Activated naive CD4-positive, alpha-beta T cell treated with anti-CD3 and anti-CD28 coated beads, Interleukin-2, amount 50 U/mL, for 72 hours (primary cell): ENCODE data around the gene PTPRT. TPM values are rescaled to one million over a fixed set of nuclear protein-coding genes. Genes with fewer than 3 reads are reported as not detected.

ENCODE experiments used
- ATAC-seq, 2 donors: fragments of 150-1000 bp; cut with Tn5 transposase; 2 replicates each; pipeline ENCODE4 v1.10.0; 2021; ENCODE audit warnings: mild to moderate bottlenecking in 2 of 2, moderate library complexity in 2 of 2
- DNase-seq, 2 donors: peaks; one replicate each; pipeline ENCODE4 v3.0.0; 2021 to 2022; ENCODE audit warnings: low spot score in 2 of 2
- H3K27ac Mint-ChIP-seq, 2 donors: one replicate each; pipeline ENCODE4 v1.8.0; 2022; ENCODE audit warnings: mild to moderate bottlenecking in 2 of 2, mixed read lengths in 2 of 2
- H3K36me3 Mint-ChIP-seq, 2 donors: one replicate each; pipeline ENCODE4 v1.8.0; 2022; ENCODE audit warnings: mixed read lengths in 2 of 2
- H3K9me3 Mint-ChIP-seq, 2 donors: one replicate each; pipeline ENCODE4 v1.8.0; 2022; ENCODE audit warnings: mixed read lengths in 2 of 2
- total RNA-seq, 2 donors: library from RNA; stranded (reverse); gene quantifications; one replicate each; pipeline ENCODE4 v1.2.3, GENCODE V29; 2022

Gene PTPRT
- total RNA-seq, 2 donors from 2014 or later = not detected

- ATAC-seq (no peak), DNase-seq (no peak)
- Mint-ChIP-seq H3K9me3 (peaks cover 5 to 7% of the 10 kb centered on the region in 2 donors), H3K27ac (no peak overlapping the region), H3K36me3 (no peaks in the 10 kb centered on the region)
Observed at GRCh38 chr20:42295592-42295991, 894.1 kb downstream of the PTPRT start.

DNA sequence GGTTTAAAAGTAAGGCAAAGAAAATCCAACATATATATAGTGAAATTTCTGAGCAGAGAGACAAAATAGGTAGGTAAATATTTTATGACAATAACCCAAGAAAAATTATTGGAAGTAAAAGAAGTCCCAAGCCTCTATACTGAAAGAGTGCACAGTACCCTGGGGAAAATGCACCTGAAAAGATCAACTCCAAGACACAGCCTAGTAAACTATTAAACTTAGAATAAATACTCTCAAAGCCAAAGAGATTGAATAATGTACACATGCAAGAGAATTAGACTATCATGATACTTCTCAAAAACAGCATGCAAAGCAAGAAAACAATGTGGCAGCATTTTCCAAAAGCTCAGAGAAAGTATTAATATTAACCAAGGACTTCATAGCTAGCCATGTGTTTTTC is 894.7 kb downstream of the PTPRT start:
- DNase-seq (no peak), ATAC-seq (no peak)
- no peak overlapping the region for H3K27ac Mint-ChIP-seq
- no peaks in the 10 kb centered on the region for H3K36me3 Mint-ChIP-seq
- peaks cover 5 to 7% of the 10 kb centered on the region in 2 donors for H3K9me3 Mint-ChIP-seq

- DNase-seq (no peak), ATAC-seq (no peak)
- Mint-ChIP-seq H3K36me3 (no peaks in the 10 kb centered on the region), H3K9me3 (peaks cover 18 to 20% of the 10 kb centered on the region in 2 donors), H3K27ac (no peak overlapping the region)
Observed at GRCh38 chr20:42281801-42282200, 907.9 kb downstream of the PTPRT start.

DNA sequence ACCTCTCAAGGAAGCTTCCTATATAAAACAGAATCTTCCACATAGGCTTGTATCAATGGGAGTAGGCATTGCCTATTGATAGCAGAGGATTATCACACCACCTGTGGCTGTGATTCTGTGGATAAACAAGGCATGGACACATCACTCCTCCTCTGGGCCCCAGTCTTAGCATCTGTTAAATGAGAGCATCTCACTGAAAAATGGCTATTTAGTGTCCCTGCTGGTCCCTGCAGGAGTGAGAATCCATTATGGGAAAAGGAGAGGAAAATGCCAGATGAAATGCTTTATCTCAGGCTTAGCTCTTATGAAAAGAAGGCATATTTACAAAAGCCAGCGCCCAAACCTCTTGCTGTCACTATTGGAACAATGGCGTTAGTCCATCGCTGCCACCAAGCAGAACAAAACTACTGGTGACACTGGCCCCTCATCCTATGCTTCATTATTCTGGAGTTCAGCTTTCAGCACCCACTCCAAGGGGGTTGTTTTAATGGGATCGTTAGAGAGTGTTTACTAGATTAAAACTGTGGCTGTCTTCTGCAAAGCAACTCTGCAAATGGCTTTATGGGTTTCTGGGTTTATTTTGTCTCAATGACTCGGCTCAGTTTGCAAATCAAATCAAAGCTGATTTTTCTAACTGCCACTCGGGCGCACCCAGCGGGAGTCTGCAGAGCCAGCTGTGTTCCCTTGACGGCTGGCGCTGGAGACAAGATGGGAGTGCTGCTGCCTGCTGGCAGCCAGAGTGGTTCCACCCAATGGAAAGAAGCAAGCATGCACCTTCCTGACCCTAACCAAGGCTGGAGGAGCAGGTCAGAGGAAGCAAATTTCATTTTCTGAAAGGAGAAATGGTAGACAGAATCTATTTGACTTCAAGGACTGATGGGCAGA is 912.7 kb downstream of the PTPRT start:
- ATAC-seq = no peak

DNA sequence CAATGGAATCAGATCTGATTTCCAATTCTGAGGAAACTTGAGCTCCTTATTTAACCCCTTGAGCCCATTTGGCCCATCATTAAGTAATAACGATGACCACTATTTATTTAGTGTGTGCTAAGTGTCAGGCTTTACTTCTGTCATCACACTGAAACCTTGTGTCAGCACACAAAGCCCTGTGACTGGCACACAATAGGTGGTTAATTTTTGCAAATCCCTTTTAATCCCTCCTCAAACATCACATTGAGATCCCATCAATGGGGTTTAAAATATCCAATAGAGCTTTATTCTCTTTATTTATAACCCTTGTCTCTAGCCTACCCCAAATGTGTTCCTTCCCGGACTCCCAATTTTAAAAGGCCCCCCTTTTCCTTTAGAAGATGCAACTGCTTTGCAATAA is 914.7 kb downstream of the PTPRT start:
- Mint-ChIP-seq H3K9me3 (peaks cover 0 to 14% of the 10 kb centered on the region in 2 donors), H3K36me3 (no peaks in the 10 kb centered on the region), H3K27ac (no peak overlapping the region)
- ATAC-seq (no peak), DNase-seq (no peak)

More for the DNA sequence above, 912.7 kb downstream of the PTPRT start:
- Mint-ChIP-seq H3K36me3 (no peaks in the 10 kb centered on the region), H3K9me3 (peaks cover 11 to 18% of the 10 kb centered on the region in 2 donors), H3K27ac (no peak overlapping the region)
- DNase-seq = no peak

- H3K27ac Mint-ChIP-seq = no peak overlapping the region
- ATAC-seq = no peak
- peaks cover 0 to 7% of the 10 kb centered on the region in 2 donors for H3K9me3 Mint-ChIP-seq
- H3K36me3 Mint-ChIP-seq = no peaks in the 10 kb centered on the region
- DNase-seq = no peak
Observed at GRCh38 chr20:42272516-42272915, 917.2 kb downstream of the PTPRT start.

- ATAC-seq = no peak
- peaks cover 0 to 7% of the 10 kb centered on the region in 2 donors for H3K9me3 Mint-ChIP-seq
- no peak for DNase-seq
- no peaks in the 10 kb centered on the region for H3K36me3 Mint-ChIP-seq
- no peak overlapping the region for H3K27ac Mint-ChIP-seq
Observed at GRCh38 chr20:42270539-42270938, 919.2 kb downstream of the PTPRT start.

DNA sequence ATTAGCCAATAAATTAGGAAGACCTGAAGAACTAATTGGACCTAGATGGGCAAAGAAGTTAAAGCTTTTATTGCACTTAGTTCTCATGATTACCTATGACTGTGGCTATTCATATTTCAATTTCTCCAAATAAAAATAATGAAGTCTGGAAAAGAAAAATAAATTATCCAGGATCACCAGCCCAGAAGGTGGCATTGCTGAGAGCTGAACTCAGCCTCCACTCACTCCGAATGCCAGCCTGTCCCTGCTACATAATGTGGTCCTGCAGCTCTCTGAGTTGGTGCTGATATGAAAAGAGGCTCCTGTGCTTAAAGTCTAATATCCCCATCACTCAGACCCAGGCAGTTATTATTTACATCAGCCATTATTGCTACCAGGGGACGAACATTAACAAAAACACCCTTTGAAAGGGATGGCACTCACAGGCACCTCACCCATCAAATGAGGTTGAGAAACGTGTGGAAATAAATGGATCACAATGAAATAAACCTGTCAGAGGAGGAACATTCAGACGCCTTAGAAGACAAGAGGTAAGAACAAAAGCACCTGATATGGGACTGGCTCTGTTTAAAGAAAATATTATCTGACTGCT is 921.8 kb downstream of the PTPRT start:
- Mint-ChIP-seq H3K9me3 (peaks cover 0 to 7% of the 10 kb centered on the region in 2 donors), H3K36me3 (no peaks in the 10 kb centered on the region), H3K27ac (no peak overlapping the region)
- no peak for ATAC-seq
- no peak for DNase-seq

DNA sequence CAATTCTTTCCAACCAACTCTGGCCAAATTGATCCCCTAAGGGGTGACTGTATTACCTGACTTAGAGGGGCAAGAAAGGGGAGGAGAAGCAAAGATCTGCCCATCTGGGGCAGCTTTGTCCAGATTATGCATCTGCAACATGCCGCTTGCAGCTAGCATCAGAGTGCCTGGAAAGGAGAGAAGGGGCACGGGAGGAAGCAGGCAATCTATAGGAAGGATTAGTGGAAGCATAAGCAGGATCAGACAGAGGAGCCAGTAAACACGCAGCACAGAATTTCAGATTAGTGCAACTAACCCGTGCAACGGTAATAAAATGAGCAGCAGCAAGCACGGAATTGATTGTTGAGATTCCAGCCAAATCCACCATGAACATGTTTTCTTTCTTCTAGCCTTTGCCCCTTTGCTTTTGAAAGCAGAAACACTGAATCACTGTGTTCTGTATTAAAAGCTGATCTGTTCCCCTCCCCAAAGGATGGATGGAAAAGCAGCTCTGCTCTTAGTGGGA is 927.9 kb downstream of the PTPRT start:
- peaks cover 14 to 18% of the 10 kb centered on the region in 2 donors for H3K9me3 Mint-ChIP-seq
- H3K36me3 Mint-ChIP-seq = no peaks in the 10 kb centered on the region
- DNase-seq (no peak), ATAC-seq (no peak)
- H3K27ac Mint-ChIP-seq = no peak overlapping the region

GRCh38 chr20:42260184-42260583 is 929.5 kb downstream of the PTPRT start:
- ATAC-seq (no peak), DNase-seq (no peak)
- H3K36me3 Mint-ChIP-seq = no peaks in the 10 kb centered on the region
- H3K27ac Mint-ChIP-seq = no peak overlapping the region
- peaks cover 14 to 18% of the 10 kb centered on the region in 2 donors for H3K9me3 Mint-ChIP-seq

- ATAC-seq (no peak), DNase-seq (no peak)
- Mint-ChIP-seq H3K27ac (no peak overlapping the region), H3K9me3 (peaks cover 14 to 18% of the 10 kb centered on the region in 2 donors), H3K36me3 (no peaks in the 10 kb centered on the region)
Observed at GRCh38 chr20:42259389-42259788, 930.3 kb downstream of the PTPRT start.

GRCh38 chr20:42258564-42259302 is 931.0 kb downstream of the PTPRT start:
- no peaks in the 10 kb centered on the region for H3K36me3 Mint-ChIP-seq
- ATAC-seq = no peak

DNA sequence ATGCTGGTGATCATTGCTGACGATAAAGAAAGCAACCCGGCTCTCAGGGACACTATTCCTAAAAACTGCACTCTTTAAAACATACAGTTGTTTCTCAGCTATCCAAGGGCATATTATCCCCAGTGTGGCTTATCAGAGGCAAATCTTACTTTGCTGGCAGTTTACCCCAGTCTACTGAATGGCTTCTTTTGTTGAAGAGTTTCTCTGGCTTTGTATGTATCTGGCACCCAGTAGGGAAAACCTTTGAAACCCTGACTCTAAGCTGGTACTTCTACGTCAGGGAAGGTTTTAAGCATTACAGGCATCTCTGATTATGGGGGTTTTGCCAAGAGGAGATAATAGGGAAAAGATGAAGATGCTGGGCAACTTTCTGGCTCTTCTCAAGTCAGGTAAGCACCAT is 933.9 kb downstream of the PTPRT start:
- peaks cover 14 to 21% of the 10 kb centered on the region in 2 donors for H3K9me3 Mint-ChIP-seq
- ATAC-seq = no peak
- no peaks in the 10 kb centered on the region for H3K36me3 Mint-ChIP-seq
- H3K27ac Mint-ChIP-seq = no peak overlapping the region
- DNase-seq = no peak

More at GRCh38 chr20:42258564-42259302, 931.0 kb downstream of the PTPRT start:
- Mint-ChIP-seq H3K9me3 (peaks cover 17 to 22% of the 10 kb centered on the region in 2 donors), H3K27ac (no peak overlapping the region)
- no peak for DNase-seq

GRCh38 chr20:42254673-42255072 is 935.0 kb downstream of the PTPRT start:
- no peak for ATAC-seq
- H3K27ac Mint-ChIP-seq = no peak overlapping the region
- H3K36me3 Mint-ChIP-seq = no peaks in the 10 kb centered on the region
- peaks cover 11 to 16% of the 10 kb centered on the region in 2 donors for H3K9me3 Mint-ChIP-seq
- DNase-seq = no peak

GRCh38 chr20:42252116-42252515 is 937.6 kb downstream of the PTPRT start:
- Mint-ChIP-seq H3K9me3 (peaks cover 15 to 19% of the 10 kb centered on the region in 2 donors), H3K27ac (no peak overlapping the region), H3K36me3 (no peaks in the 10 kb centered on the region)
- no peak for ATAC-seq
- no peak for DNase-seq

DNA sequence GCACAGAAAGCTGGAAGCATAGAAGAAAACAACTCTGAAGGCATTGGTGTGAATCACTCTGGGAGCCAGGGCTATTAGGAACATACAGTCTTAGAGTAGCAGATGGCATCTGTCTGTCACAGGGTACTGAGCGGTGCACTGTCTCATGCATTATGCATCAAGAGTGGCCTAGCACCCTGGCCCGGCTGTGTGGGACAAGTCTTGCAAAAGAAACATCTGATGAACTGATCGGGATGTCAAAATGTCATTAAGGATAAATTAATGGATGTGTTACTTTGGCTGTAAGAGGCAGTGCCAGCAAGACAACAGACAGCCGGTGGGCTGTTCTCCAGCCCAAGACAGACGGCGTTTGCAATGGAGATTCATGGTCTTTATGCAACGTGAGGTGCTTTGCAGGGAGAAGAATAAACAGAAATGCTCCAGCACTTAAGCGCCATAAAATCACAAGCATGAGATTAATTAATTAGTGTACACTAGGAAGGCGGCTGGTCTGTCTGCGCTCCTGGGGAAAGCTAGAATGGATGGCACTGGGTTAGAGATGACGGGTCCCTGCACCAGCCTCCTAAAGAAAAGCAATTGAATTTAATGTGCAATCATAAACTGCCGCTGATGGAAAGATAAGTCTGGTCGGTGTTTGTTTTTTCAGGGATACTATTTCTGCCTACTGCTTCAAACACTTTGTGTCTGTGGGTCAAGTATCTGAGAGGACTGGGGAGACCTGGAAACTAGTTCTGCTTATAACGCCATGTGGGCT is 970.9 kb downstream of the PTPRT start:
- DNase-seq = no peak
- H3K9me3 Mint-ChIP-seq = peaks cover 0 to 13% of the 10 kb centered on the region in 2 donors
- H3K36me3 Mint-ChIP-seq = no peaks in the 10 kb centered on the region
- no peak for ATAC-seq
- no peak overlapping the region for H3K27ac Mint-ChIP-seq
